Measurements from ENCODE around the gene MGAT5B.
"Not testable (repeated sequence)": the region's sequence is repeated elsewhere in the genome, so short reads cannot be mapped to it uniquely, and the experiment has no call there.

MGAT5B gene

GRCh38 chr17:76956846-76957540, 88.8 kb downstream of the MGAT5B start:
- DNase-seq: no peak

GRCh38 chr17:76957678-76958464, 89.7 kb downstream of the MGAT5B start:
- no peak for DNase-seq

- no peak for DNase-seq
Measured at GRCh38 chr17:76958974-76959373, 90.8 kb downstream of the MGAT5B start.

- no peak for DNase-seq
Measured at GRCh38 chr17:76961869-76962268, 93.7 kb downstream of the MGAT5B start.

- DNase-seq: no peak
Measured at GRCh38 chr17:76962858-76963257, 94.7 kb downstream of the MGAT5B start.

GRCh38 chr17:76966016-76966415, 97.8 kb downstream of the MGAT5B start:
- DNase-seq: no peak

GRCh38 chr17:76966486-76967181, 98.4 kb downstream of the MGAT5B start:
- no peak for DNase-seq

- DNase-seq: no peak
Measured at GRCh38 chr17:76967762-76968161, 99.6 kb downstream of the MGAT5B start.

- DNase-seq: peak; percentile 42
Measured at GRCh38 chr17:76968707-76969597, 100.7 kb downstream of the MGAT5B start.

- DNase-seq: peak in 1 of 2 donors; percentile 11
Measured at GRCh38 chr17:76969598-76970172, 101.5 kb downstream of the MGAT5B start.

GRCh38 chr17:76970228-76970627, 102.0 kb downstream of the MGAT5B start:
- DNase-seq: not testable (repeated sequence)

GRCh38 chr17:76972046-76972641, 103.9 kb downstream of the MGAT5B start:
- DNase-seq: no peak

GRCh38 chr17:76973040-76973439, 104.8 kb downstream of the MGAT5B start:
- DNase-seq: no peak

- DNase-seq: no peak
Measured at GRCh38 chr17:76974721-76975120, 106.5 kb downstream of the MGAT5B start.

- DNase-seq: not testable (repeated sequence)
Measured at GRCh38 chr17:76978050-76978449, 109.8 kb downstream of the MGAT5B start.

- no peak for DNase-seq
Measured at GRCh38 chr17:76981545-76982295, 113.5 kb downstream of the MGAT5B start.

- DNase-seq: no peak
Measured at GRCh38 chr17:76982408-76983074, 114.3 kb downstream of the MGAT5B start.

GRCh38 chr17:76983075-76983775, 115.0 kb downstream of the MGAT5B start:
- no peak for DNase-seq

GRCh38 chr17:76986365-76986764, 118.2 kb downstream of the MGAT5B start:
- DNase-seq: no peak

Data from stimulated activated CD4-positive, alpha-beta T cell treated with anti-CD3 and anti-CD28 coated beads, Interleukin-2, amount 100 ng/mL, for 48 hours (primary cell).